Tracheal epithelial cell (primary cell): Measurements from ENCODE around the gene DNAAF8. TPM values are rescaled to one million over a fixed set of nuclear protein-coding genes. Genes with fewer than 3 reads are reported as not detected.

ENCODE experiments used
- total RNA-seq: library from RNA; depleted of rRNA; stranded (reverse); fragments of >200 nt; gene quantifications from 2 replicates; pipeline ENCODE4 v1.2.1, GENCODE V29; 2014

DNAAF8 gene
- total RNA-seq = under 0.01 TPM in 1 of 2 replicates, not detected in the other

GRCh38 chr16:4734063-4734729 is at the start of gene DNAAF8, which contains the start of gene ANKS3:
Gene DNAAF8 (plus strand): TSS chr16:4734537. CDS start chr16:4736515, 1,978 bp downstream.
Gene ANKS3 (minus strand): TSS chr16:4734271. CDS start chr16:4730149, 4,122 bp downstream.

GRCh38 chr16:4693296-4693955 is 40.9 kb upstream of the DNAAF8 start, which contains the start of gene NUDT16L1:
Gene NUDT16L1 (plus strand): TSS chr16:4693562. CDS start chr16:4693727, 165 bp downstream.

GRCh38 chr16:4766875-4767628 is 32.7 kb downstream of the DNAAF8 start, which contains the start of gene ZNF500:
Gene ZNF500 (minus strand): TSS chr16:4767162. CDS start chr16:4765978, 1,184 bp downstream.

GRCh38 chr16:4787627-4788482 is 53.5 kb downstream of the DNAAF8 start, which contains the start of gene SEPTIN12:
Gene SEPTIN12 (minus strand): TSS chr16:4788345. CDS start chr16:4787645, 700 bp downstream.

GRCh38 chr16:4795181-4795827 is 61.0 kb downstream of the DNAAF8 start, which contains the start of gene SMIM22:
Gene SMIM22 (plus strand): TSS chr16:4795369. CDS start chr16:4795735, 366 bp downstream.

Other genes starting within 250 kb of the DNAAF8 start
- 9.4 and 15.1 TPM in 2 replicates for gene CDIP1, start 195.8 kb upstream of the DNAAF8 start, total RNA-seq
- under 0.01 TPM in 1 of 2 replicates, not detected in the other for gene C16orf96, start 178.2 kb upstream of the DNAAF8 start, total RNA-seq
- gene UBALD1, start 119.6 kb upstream of the DNAAF8 start, total RNA-seq = 5.5 and 6.3 TPM in 2 replicates
- 10.2 and 15.4 TPM in 2 replicates for gene MGRN1, start 109.7 kb upstream of the DNAAF8 start, total RNA-seq
- gene NUDT16L1, start 41.0 kb upstream of the DNAAF8 start, total RNA-seq = 21.7 and 31.5 TPM in 2 replicates
- 15.1 and 18.8 TPM in 2 replicates for gene ANKS3, start 266 bp upstream of the DNAAF8 start, total RNA-seq
- 4.7 and 8.4 TPM in 2 replicates for gene ZNF500, start 32.6 kb downstream of the DNAAF8 start, total RNA-seq
- not detected in 2 replicates for gene SEPTIN12, start 53.8 kb downstream of the DNAAF8 start, total RNA-seq
- gene SMIM22, start 60.8 kb downstream of the DNAAF8 start, total RNA-seq = 5.5 and 16.4 TPM in 2 replicates
- gene ROGDI, start 68.1 kb downstream of the DNAAF8 start, total RNA-seq = 15.3 and 20.7 TPM in 2 replicates
- gene GLYR1, start 112.8 kb downstream of the DNAAF8 start, total RNA-seq = 41.0 and 48.6 TPM in 2 replicates
- 27.5 TPM in 2 replicates for gene UBN1, start 112.9 kb downstream of the DNAAF8 start, total RNA-seq
- gene PPL, start 202.6 kb downstream of the DNAAF8 start, total RNA-seq = 88.0 and 150 TPM in 2 replicates
- under 0.01 and 0.43 TPM in 2 replicates for gene SEC14L5, start 223.8 kb downstream of the DNAAF8 start, total RNA-seq